Lung (tissue), 12 donors: Measurements from ENCODE around the gene C3orf49. TPM values are rescaled to one million over a fixed set of nuclear protein-coding genes. Genes with fewer than 3 reads are reported as not detected.

Experiments used
- ATAC-seq: fragments of 200-7000 bp; cut with Tn5 transposase; one replicate; pipeline ENCODE4 v1.9.1; 2020; ENCODE audit warnings: moderate number of reproducible peaks; ENCODE audit not compliant: insufficient read depth, low FRiP score
- DNase-seq, 3 donors: peaks; one replicate each; pipeline ENCODE4 v3.0.0-alpha.2; 2013 to 2017
- H3K27ac ChIP-seq, 2 donors: one replicate each; pipeline ENCODE4 v1.5.1; 2013; ENCODE audit warnings: mild to moderate bottlenecking in 2 of 2, moderate library complexity in 2 of 2, control low read depth in 1 of 2, inconsistent platforms in 1 of 2, low read depth in 1 of 2, low read length in 1 of 2
- H3K27me3 ChIP-seq, 3 donors: one replicate each; pipeline ENCODE4 v1.5.1; 2013; ENCODE audit warnings: low read length in 2 of 3; ENCODE audit not compliant: control insufficient read depth in 3 of 3, insufficient read depth in 3 of 3
- H3K36me3 ChIP-seq, 4 donors: one replicate each; pipeline ENCODE4 v1.5.1; 2013; ENCODE audit warnings: low read length in 4 of 4, mild to moderate bottlenecking in 1 of 4, moderate library complexity in 1 of 4; ENCODE audit not compliant: control insufficient read depth in 4 of 4, insufficient read depth in 4 of 4
- H3K4me1 ChIP-seq, 5 donors: one replicate each; pipeline ENCODE4 v1.5.1; 2013; ENCODE audit warnings: low read length in 5 of 5, mild to moderate bottlenecking in 2 of 5, moderate library complexity in 1 of 5; ENCODE audit not compliant: control insufficient read depth in 5 of 5, insufficient read depth in 5 of 5
- H3K4me3 ChIP-seq: one replicate; pipeline ENCODE4 v1.5.1; 2013; ENCODE audit warnings: mild to moderate bottlenecking, control low read depth, moderate library complexity
- H3K9ac ChIP-seq, 2 donors: one replicate each; pipeline ENCODE4 v1.5.1; 2013; ENCODE audit warnings: low read length in 2 of 2, control low read depth in 1 of 2; ENCODE audit not compliant: insufficient read depth in 1 of 2
- H3K9me3 ChIP-seq, 4 donors: one replicate each; pipeline ENCODE4 v1.5.1; 2013; ENCODE audit warnings: low read length in 3 of 4, mild to moderate bottlenecking in 1 of 4, moderate library complexity in 1 of 4; ENCODE audit not compliant: control insufficient read depth in 4 of 4, insufficient read depth in 3 of 4
- WGBS, 2 donors: extraction: QIAGEN DNeasy Blood & Tissue Kit; methylation state at CpG; one replicate each; pipeline ENCODE4 v1.1.7; 2013; 5-methylcytosine and 5-hydroxymethylcytosine counted together
- polyA plus RNA-seq, 2 donors: library from polyadenylated mRNA; stranded (reverse); fragments of 200-250 nt; gene quantifications; one replicate each; pipeline ENCODE4 v1.2.1, GENCODE V29; 2013
- total RNA-seq, 2 donors: library from RNA; depleted of rRNA in 1 of 2; stranded (reverse); fragments of >200 nt in 1 of 2; gene quantifications; one replicate each; pipeline ENCODE4 v1.2.1, GENCODE V29; 2014 to 2021
- TF ChIP-seq, protein P1 (sequence below): IDR thresholded peaks from 2 replicates; pipeline ENCODE4 v1.5.1; 2012; ENCODE audit warnings: mild to moderate bottlenecking; ENCODE audit errors: control extremely low read depth, extremely low read depth
- donor health status: control.
- donor health status: control.
- donor health status: Bipolar disorder and iron deficiency.
- donor health status: healthy.
- donor health status: DM: yes; HTN: yes; CAD: no.

C3orf49 gene
- total and polyA plus RNA-seq, 4 donors = not detected

- Histone ChIP-seq H3K36me3 (peaks cover 0 to 6% (median 0%) of the 10 kb centered on the region in 4 donors), H3K4me3 (no peak overlapping the region), H3K9ac (no peak overlapping the region), H3K9me3 (no peaks in the 10 kb centered on the region), H3K27me3 (no peaks in the 10 kb centered on the region), H3K27ac (no peak overlapping the region), H3K4me1 (peaks cover 1 to 19% (median 5%) of the 10 kb centered on the region in 5 donors)
- TF ChIP-seq, protein P1, sequence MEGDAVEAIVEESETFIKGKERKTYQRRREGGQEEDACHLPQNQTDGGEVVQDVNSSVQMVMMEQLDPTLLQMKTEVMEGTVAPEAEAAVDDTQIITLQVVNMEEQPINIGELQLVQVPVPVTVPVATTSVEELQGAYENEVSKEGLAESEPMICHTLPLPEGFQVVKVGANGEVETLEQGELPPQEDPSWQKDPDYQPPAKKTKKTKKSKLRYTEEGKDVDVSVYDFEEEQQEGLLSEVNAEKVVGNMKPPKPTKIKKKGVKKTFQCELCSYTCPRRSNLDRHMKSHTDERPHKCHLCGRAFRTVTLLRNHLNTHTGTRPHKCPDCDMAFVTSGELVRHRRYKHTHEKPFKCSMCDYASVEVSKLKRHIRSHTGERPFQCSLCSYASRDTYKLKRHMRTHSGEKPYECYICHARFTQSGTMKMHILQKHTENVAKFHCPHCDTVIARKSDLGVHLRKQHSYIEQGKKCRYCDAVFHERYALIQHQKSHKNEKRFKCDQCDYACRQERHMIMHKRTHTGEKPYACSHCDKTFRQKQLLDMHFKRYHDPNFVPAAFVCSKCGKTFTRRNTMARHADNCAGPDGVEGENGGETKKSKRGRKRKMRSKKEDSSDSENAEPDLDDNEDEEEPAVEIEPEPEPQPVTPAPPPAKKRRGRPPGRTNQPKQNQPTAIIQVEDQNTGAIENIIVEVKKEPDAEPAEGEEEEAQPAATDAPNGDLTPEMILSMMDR = no peak
- DNase-seq (no peak), ATAC-seq (no peak)
- whole genome bisulfite sequencing, 2 donors = 95 to 97% methylated on average over 5 of the region's 5 CpGs
Measured at GRCh38 chr3:63891518-63891917, 72.4 kb downstream of the C3orf49 start.

- TF ChIP-seq, protein P1 = no peak
- Histone ChIP-seq H3K27ac (no peak overlapping the region), H3K4me3 (no peak overlapping the region), H3K4me1 (peaks cover 0 to 13% (median 4%) of the 10 kb centered on the region in 5 donors), H3K9ac (no peak overlapping the region), H3K27me3 (no peaks in the 10 kb centered on the region), H3K36me3 (peaks cover 0 to 6% (median 0%) of the 10 kb centered on the region in 4 donors), H3K9me3 (no peaks in the 10 kb centered on the region)
- 97 to 98% methylated on average over 1 of the region's 1 CpG for WGBS, 2 donors
- DNase-seq = no peak
- ATAC-seq = no peak
Measured at GRCh38 chr3:63892773-63893352, 73.8 kb downstream of the C3orf49 start.

- H3K27ac ChIP-seq = no peak overlapping the region
- H3K4me3 ChIP-seq = no peak overlapping the region
- TF ChIP-seq, protein P1 = no peak
- H3K4me1 ChIP-seq = peaks cover 0 to 9% (median 4%) of the 10 kb centered on the region in 5 donors
- peaks cover 0 to 14% (median 5%) of the 10 kb centered on the region in 4 donors for H3K36me3 ChIP-seq
- no peak for ATAC-seq
- DNase-seq = no peak
- no peaks in the 10 kb centered on the region for H3K27me3 ChIP-seq
- 75 to 88% methylated on average over 5 of the region's 5 CpGs for WGBS, 2 donors
- H3K9ac ChIP-seq = no peak overlapping the region
- no peaks in the 10 kb centered on the region for H3K9me3 ChIP-seq
Measured at GRCh38 chr3:63895422-63896189, 76.5 kb downstream of the C3orf49 start.
